Activated T-helper 17 cell treated with anti-CD3 and anti-CD28 coated beads, Interleukin-2, amount 50 U/mL, for 72 hours (primary cell): ENCODE measurements around the gene SDK2. TPM values are rescaled to one million over a fixed set of nuclear protein-coding genes. Genes with fewer than 3 reads are reported as not detected.

Experiments used
- ATAC-seq: fragments of 150-1000 bp; cut with Tn5 transposase; replicated peaks from 2 replicates; pipeline ENCODE4 v1.10.0; 2021; ENCODE audit warnings: mild to moderate bottlenecking, moderate library complexity
- H3K27ac Mint-ChIP-seq: one replicate; pipeline ENCODE4 v1.8.0; 2022; ENCODE audit warnings: mixed read lengths
- H3K27me3 Mint-ChIP-seq: one replicate; pipeline ENCODE4 v1.8.0; 2022; ENCODE audit warnings: mixed read lengths
- H3K36me3 Mint-ChIP-seq: one replicate; pipeline ENCODE4 v1.8.0; 2022; ENCODE audit warnings: low read depth, mild to moderate bottlenecking, mixed read lengths
- H3K4me1 Mint-ChIP-seq: one replicate; pipeline ENCODE4 v1.8.0; 2022; ENCODE audit warnings: mixed read lengths
- H3K4me3 Mint-ChIP-seq: one replicate; pipeline ENCODE4 v1.8.0; 2022; ENCODE audit warnings: mild to moderate bottlenecking, mixed read lengths
- H3K9me3 Mint-ChIP-seq: one replicate; pipeline ENCODE4 v1.8.0; 2022; ENCODE audit warnings: mixed read lengths
- total RNA-seq, 2 donors: library from RNA; stranded (reverse); gene quantifications; one replicate each; pipeline ENCODE4 v1.2.3, GENCODE V29; 2022

The SDK2 gene
- total RNA-seq, 2 donors from 2014 or later = 0.19 to 0.26 TPM

GRCh38 chr17:73348018-73348828 lies 296.0 kb downstream of the SDK2 start:
- H3K27me3 Mint-ChIP-seq = no peaks in the 10 kb centered on the region
- no peaks in the 10 kb centered on the region for H3K9me3 Mint-ChIP-seq
- H3K27ac Mint-ChIP-seq = no peak overlapping the region
- H3K4me3 Mint-ChIP-seq = no peak overlapping the region
- no peak for ATAC-seq
- no peaks in the 10 kb centered on the region for H3K4me1 Mint-ChIP-seq
- no peaks in the 10 kb centered on the region for H3K36me3 Mint-ChIP-seq

- no peak overlapping the region for H3K27ac Mint-ChIP-seq
- H3K9me3 Mint-ChIP-seq = no peaks in the 10 kb centered on the region
- H3K4me1 Mint-ChIP-seq = no peaks in the 10 kb centered on the region
- no peaks in the 10 kb centered on the region for H3K27me3 Mint-ChIP-seq
- ATAC-seq = no peak
- H3K36me3 Mint-ChIP-seq = no peaks in the 10 kb centered on the region
- H3K4me3 Mint-ChIP-seq = no peak overlapping the region
Observed at GRCh38 chr17:73347351-73347750, 296.9 kb downstream of the SDK2 start.

- Mint-ChIP-seq H3K4me1 (no peaks in the 10 kb centered on the region), H3K4me3 (no peak overlapping the region), H3K27ac (no peak overlapping the region), H3K36me3 (no peaks in the 10 kb centered on the region), H3K27me3 (no peaks in the 10 kb centered on the region), H3K9me3 (no peaks in the 10 kb centered on the region)
- no peak for ATAC-seq
Observed at GRCh38 chr17:73346501-73347162, 297.6 kb downstream of the SDK2 start.

- Mint-ChIP-seq H3K9me3 (no peaks in the 10 kb centered on the region), H3K27ac (no peak overlapping the region)
- ATAC-seq = no peak
Observed at GRCh38 chr17:73343739-73344454, 300.3 kb downstream of the SDK2 start.

GRCh38 chr17:73343168-73343634 lies 301.0 kb downstream of the SDK2 start:
- no peaks in the 10 kb centered on the region for H3K36me3 Mint-ChIP-seq
- H3K4me1 Mint-ChIP-seq = peaks cover 5% of the 10 kb centered on the region
- H3K9me3 Mint-ChIP-seq = no peaks in the 10 kb centered on the region

More at GRCh38 chr17:73343739-73344454, 300.3 kb downstream of the SDK2 start:
- H3K4me3 Mint-ChIP-seq = no peak overlapping the region
- no peaks in the 10 kb centered on the region for H3K27me3 Mint-ChIP-seq
- H3K4me1 Mint-ChIP-seq = peaks cover 5% of the 10 kb centered on the region
- no peaks in the 10 kb centered on the region for H3K36me3 Mint-ChIP-seq

GRCh38 chr17:73342541-73343167 lies 301.6 kb downstream of the SDK2 start:
- Mint-ChIP-seq H3K36me3 (no peaks in the 10 kb centered on the region), H3K27me3 (no peaks in the 10 kb centered on the region), H3K4me1 (peaks cover 5% of the 10 kb centered on the region), H3K27ac (no peak overlapping the region), H3K4me3 (no peak overlapping the region), H3K9me3 (no peaks in the 10 kb centered on the region)
- ATAC-seq = no peak

More at GRCh38 chr17:73343168-73343634, 301.0 kb downstream of the SDK2 start:
- Mint-ChIP-seq H3K27ac (no peak overlapping the region), H3K27me3 (no peaks in the 10 kb centered on the region), H3K4me3 (no peak overlapping the region)
- ATAC-seq = no peak

GRCh38 chr17:73342050-73342522 lies 302.2 kb downstream of the SDK2 start:
- Mint-ChIP-seq H3K4me1 (peaks cover 5% of the 10 kb centered on the region), H3K36me3 (no peaks in the 10 kb centered on the region), H3K27ac (no peak overlapping the region), H3K4me3 (no peak overlapping the region), H3K9me3 (no peaks in the 10 kb centered on the region), H3K27me3 (no peaks in the 10 kb centered on the region)
- ATAC-seq = no peak

GRCh38 chr17:73341350-73342049 lies 302.7 kb downstream of the SDK2 start:
- no peaks in the 10 kb centered on the region for H3K9me3 Mint-ChIP-seq
- peaks cover 5% of the 10 kb centered on the region for H3K4me1 Mint-ChIP-seq
- no peaks in the 10 kb centered on the region for H3K36me3 Mint-ChIP-seq
- no peak overlapping the region for H3K4me3 Mint-ChIP-seq
- ATAC-seq = no peak
- no peaks in the 10 kb centered on the region for H3K27me3 Mint-ChIP-seq
- H3K27ac Mint-ChIP-seq = no peak overlapping the region

- peak; percentile 91 for ATAC-seq
- Mint-ChIP-seq H3K4me1 (peaks cover 5% of the 10 kb centered on the region), H3K9me3 (no peaks in the 10 kb centered on the region), H3K27me3 (peaks cover 3% of the 10 kb centered on the region), H3K36me3 (no peaks in the 10 kb centered on the region), H3K27ac (peak overlapping the region; percentile 13), H3K4me3 (no peak overlapping the region)
Observed at GRCh38 chr17:73340093-73340596, 304.1 kb downstream of the SDK2 start.

- peaks cover 5% of the 10 kb centered on the region for H3K4me1 Mint-ChIP-seq
- H3K4me3 Mint-ChIP-seq = no peak overlapping the region
- H3K27ac Mint-ChIP-seq = no peak overlapping the region
- peaks cover 3% of the 10 kb centered on the region for H3K27me3 Mint-ChIP-seq
- H3K9me3 Mint-ChIP-seq = no peaks in the 10 kb centered on the region
- H3K36me3 Mint-ChIP-seq = no peaks in the 10 kb centered on the region
- ATAC-seq = no peak
Observed at GRCh38 chr17:73338566-73339197, 305.6 kb downstream of the SDK2 start.

- Mint-ChIP-seq H3K4me3 (no peak overlapping the region), H3K27ac (no peak overlapping the region), H3K9me3 (no peaks in the 10 kb centered on the region), H3K4me1 (peaks cover 5% of the 10 kb centered on the region), H3K36me3 (no peaks in the 10 kb centered on the region), H3K27me3 (peaks cover 3% of the 10 kb centered on the region)
- ATAC-seq = no peak
Observed at GRCh38 chr17:73338050-73338521, 306.2 kb downstream of the SDK2 start.

GRCh38 chr17:73337330-73337710 lies 306.9 kb downstream of the SDK2 start:
- no peak for ATAC-seq
- H3K27me3 Mint-ChIP-seq = peaks cover 3% of the 10 kb centered on the region
- H3K4me1 Mint-ChIP-seq = peaks cover 5% of the 10 kb centered on the region
- H3K27ac Mint-ChIP-seq = no peak overlapping the region
- H3K36me3 Mint-ChIP-seq = no peaks in the 10 kb centered on the region
- H3K4me3 Mint-ChIP-seq = no peak overlapping the region
- H3K9me3 Mint-ChIP-seq = no peaks in the 10 kb centered on the region
